22Rv1 (cell line): ENCODE measurements around the gene CYP2F1.

Experiments used
- ZFX ChIP-seq: fragments of 450-650 bp; IDR thresholded peaks from 2 replicates; pipeline ENCODE4 v1.6.1; 2017; ENCODE audit warnings: antibody characterized with exemption, borderline replicate concordance
- TF ChIP-seq, protein P1 (sequence below): fragments of 450-650 bp; IDR thresholded peaks from 2 replicates; pipeline ENCODE4 v1.5.1; 2017; ENCODE audit warnings: mild to moderate bottlenecking

DNA sequence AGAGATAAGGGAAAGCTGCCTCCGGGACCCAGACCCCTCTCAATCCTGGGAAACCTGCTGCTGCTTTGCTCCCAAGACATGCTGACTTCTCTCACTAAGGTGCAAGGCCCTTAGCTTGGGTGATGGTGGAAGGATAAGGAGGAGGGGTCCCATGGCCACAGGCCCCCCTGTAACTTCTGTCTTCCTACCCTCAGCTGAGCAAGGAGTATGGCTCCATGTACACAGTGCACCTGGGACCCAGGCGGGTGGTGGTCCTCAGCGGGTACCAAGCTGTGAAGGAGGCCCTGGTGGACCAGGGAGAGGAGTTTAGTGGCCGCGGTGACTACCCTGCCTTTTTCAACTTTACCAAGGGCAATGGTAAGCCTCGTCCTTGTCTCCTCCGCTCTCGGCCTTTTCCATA is 2.0 kb downstream of the CYP2F1 start:
- TF ChIP-seq, protein P1, sequence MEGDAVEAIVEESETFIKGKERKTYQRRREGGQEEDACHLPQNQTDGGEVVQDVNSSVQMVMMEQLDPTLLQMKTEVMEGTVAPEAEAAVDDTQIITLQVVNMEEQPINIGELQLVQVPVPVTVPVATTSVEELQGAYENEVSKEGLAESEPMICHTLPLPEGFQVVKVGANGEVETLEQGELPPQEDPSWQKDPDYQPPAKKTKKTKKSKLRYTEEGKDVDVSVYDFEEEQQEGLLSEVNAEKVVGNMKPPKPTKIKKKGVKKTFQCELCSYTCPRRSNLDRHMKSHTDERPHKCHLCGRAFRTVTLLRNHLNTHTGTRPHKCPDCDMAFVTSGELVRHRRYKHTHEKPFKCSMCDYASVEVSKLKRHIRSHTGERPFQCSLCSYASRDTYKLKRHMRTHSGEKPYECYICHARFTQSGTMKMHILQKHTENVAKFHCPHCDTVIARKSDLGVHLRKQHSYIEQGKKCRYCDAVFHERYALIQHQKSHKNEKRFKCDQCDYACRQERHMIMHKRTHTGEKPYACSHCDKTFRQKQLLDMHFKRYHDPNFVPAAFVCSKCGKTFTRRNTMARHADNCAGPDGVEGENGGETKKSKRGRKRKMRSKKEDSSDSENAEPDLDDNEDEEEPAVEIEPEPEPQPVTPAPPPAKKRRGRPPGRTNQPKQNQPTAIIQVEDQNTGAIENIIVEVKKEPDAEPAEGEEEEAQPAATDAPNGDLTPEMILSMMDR = no peak
- TF ChIP-seq ZFX = no peak
